HT1080 (cell line): ENCODE results near the gene MRE11. TPM values are rescaled to one million over a fixed set of nuclear protein-coding genes. Genes with fewer than 3 reads are reported as not detected.

Experiments used
- DNase-seq: peaks from one replicate; pipeline ENCODE4 v3.0.0-alpha.2; 2015; ENCODE audit warnings: low read depth
- polyA plus RNA-seq, 2 experiments: library from polyadenylated mRNA; depleted of rRNA; stranded (reverse); fragments of >200 nt; gene quantifications; 2 replicates each; pipeline ENCODE4 v1.2.3, GENCODE V29; 2015
- total RNA-seq: library from RNA; depleted of rRNA; stranded (reverse); fragments of >200 nt; shearing (Covaris generic); gene quantifications from 2 replicates; pipeline ENCODE4 v1.2.3, GENCODE V29; 2014; rRNA removed

The MRE11 gene
- 14.9 and 19.3 TPM in 2 replicates for total RNA-seq
- 15.3 and 19.5 TPM in 2 replicates for polyA plus RNA-seq (2015; cell fraction: cytosol; rRNA removed)
- polyA plus RNA-seq (2015; cell fraction: nucleus; rRNA removed), result 72.0 and 83.5 TPM in 2 replicates

DNA sequence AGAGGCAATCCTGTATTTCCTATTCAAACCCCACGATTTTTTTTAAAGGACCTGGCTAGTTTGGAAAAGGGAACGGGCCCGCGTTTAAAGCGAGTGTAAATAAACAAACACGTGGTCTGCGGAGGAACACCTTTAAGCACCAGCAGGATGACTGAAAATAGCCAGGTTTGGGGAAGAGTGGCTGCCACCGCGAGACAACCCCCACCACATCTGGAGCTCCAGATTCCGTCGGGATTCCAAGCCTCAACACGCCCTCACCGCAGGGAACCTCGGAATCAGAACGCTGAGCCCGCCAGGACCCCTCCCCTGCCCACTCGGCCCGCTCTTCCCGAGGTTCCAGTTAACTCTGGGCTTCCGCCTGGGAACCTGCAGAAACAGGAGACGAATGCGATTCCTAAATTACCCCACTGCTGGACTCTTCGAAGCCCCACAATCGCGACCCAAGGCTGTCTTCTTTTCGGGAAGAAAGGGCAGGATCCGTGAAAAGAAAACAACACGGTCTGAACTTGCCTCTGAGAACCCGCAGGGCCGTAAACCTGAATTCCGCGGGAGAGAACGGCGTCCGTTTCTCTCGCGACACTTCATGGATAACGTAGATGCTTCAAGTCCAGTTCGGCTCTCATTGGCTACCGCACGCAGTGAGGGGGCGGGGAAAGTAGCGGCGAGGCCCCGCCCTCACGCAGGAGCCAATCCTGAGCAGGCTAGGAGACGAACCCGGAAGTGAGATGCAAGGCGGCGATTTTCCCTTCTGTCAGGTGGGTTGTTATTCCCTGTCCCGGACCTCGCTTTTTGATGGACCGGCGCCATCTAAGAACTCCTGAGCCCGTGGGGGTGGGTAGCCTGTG lies at the start of gene MRE11, which contains the start of gene ANKRD49:
Gene MRE11 (minus strand): TSS at position 564 of the 845 bp plus-strand sequence. CDS start 1,043 bp downstream, outside the sequence.
Gene ANKRD49 (plus strand): TSS at position 704 of the 845 bp plus-strand sequence. CDS start 2,710 bp downstream, outside the sequence.
- DNase-seq, result peak; percentile 97

DNA sequence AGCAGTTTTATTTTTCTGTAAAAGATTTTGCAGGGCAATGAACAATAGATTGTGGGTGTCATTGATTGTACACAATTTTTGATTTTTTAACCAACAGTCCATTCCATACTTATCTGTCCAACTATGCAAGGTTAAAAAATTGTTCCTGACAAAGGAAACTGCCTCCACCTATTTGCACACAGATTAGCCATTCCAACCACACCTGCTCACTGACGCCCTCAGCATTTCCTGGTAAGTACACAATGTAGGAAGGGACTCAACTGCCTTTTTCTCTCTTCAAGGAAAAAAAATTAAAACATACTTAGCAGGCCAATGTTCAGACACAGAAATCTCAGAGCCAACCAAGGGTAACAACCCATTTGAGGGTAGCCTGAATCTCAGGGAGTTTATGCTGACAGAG lies 45.8 kb upstream of the MRE11 start:
- no peak for DNase-seq

DNA sequence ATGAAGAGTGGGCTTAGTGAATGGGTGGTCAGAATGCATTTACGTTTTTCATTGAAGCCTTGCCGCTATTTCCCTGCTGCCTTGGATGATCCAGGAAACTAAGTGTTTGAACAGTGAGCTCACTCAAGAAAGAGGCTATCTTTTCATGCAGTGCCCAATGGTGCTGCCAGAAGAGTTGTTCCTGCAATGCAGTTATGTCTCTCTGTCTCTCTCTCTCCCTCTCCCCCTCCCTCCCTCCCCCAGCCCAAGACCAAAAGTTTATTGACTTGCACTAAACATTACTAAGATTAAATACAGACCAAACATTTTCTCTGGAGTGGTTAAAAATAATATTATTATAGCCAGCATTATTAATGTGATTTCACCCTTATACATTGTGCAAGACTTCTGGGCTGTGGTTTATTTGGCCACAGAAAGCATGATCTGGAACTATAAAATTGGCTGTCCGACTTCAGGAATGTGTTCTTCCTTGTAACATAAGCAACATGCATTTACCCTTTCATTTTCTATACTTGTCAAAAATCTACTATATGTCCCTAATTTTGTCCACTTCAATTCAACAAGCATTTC lies 43.5 kb upstream of the MRE11 start:
- no peak for DNase-seq

- DNase-seq, result no peak
Observed at GRCh38 chr11:94536386-94536785, 42.7 kb upstream of the MRE11 start.

DNA sequence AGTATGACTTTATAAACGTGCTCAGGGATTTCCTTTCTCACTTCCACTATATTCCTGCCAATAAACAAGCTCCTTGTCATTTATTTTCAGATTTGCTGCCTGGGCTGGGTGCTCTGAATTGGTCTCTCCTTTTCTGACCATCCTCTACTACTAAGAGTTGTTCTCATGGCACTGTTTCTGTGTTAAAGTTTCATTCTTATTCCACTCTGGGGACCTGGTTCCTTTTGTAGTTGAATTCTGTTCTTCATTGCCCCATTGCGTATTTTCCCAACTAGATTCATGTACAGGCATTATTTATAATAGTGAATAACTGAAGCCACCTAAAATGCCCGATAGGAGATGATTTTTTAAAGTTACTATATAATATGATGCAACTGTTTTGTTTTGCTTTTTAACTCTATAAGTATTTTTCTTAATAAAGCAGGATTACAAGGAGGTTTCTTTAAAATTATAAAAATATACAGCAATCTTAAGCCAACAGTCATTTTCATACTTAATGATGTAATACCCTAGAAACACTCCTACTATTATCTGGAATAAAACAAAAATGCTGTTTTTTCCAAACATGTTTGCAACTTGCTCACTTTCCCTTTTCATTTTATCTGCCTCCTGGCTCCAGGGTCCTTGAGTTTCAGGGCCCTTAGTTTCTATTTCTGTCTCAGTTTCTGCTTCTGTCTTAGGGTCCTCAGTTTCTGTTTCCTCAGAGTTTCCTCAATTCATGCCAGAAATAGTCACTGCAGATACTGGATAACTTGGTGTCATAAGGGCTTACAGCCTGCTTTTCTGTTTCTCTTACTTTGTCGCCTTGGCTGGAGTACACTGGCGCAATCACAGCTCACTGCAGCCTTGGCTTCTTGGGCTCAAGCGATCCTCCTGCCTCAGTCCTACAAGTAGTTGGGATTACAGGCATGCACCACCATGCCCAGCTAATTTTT lies 40.3 kb upstream of the MRE11 start:
- no peak for DNase-seq

DNA sequence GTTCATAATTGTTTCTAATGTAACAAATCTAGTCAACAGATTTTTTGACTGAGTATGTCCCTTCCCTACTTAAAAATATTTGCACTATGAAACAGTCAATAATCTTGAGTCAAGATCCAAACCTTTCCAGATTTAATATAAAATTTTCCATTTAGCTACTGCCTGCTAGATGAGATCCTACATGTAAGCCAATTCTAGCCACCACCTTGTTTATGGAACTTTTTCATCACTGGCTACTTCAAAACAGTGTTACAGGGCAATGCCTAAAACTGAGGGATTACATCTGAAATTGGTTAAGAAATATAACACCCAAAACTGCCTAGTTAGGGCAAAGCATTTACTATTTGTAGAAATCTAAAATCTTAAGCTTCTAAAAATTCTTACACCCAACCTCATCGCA lies 39.6 kb upstream of the MRE11 start:
- DNase-seq, result no peak

- DNase-seq, result no peak
Observed at GRCh38 chr11:94532211-94532610, 38.6 kb upstream of the MRE11 start.

- peak; percentile 30 for DNase-seq
Observed at GRCh38 chr11:94528551-94528950, 34.9 kb upstream of the MRE11 start.

DNA sequence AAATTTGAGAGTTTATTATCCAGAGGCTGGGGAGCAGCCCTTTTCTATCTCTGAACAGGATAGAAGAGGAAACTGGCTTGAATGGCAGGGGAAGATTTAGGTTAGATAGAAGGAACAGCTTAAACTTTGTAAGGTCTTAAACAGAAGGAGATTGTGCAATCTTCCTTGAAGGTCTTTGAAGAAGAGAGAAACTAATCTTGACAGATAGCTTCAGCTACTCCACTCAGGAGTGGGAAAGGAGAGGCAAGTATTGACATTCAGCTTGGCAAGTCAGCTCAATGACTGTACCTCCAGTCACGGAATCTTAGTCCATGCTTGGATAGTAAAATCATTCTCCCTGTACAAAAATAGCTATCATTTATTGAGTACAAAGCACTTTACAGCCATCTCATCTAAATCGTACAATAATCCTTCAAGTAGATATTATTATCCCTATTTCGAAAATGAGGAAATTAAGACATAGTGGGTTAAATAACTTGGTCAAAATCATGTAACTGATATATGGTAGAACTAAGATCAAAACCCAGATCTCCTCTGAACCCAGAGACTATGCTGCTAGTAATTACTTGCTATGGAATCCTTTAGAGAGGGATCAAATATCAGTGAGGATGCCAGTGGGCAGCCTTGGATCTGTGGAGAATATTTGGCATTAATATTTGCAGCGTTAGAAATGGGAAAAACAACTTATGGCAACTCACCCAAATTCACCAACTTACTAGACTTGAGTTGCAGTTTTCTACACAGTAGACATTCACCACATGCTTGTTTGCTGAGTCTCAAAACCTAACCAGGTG lies 33.2 kb upstream of the MRE11 start:
- DNase-seq, result no peak

GRCh38 chr11:94525546-94526324 lies 32.1 kb upstream of the MRE11 start:
- peak; percentile 48 for DNase-seq

DNA sequence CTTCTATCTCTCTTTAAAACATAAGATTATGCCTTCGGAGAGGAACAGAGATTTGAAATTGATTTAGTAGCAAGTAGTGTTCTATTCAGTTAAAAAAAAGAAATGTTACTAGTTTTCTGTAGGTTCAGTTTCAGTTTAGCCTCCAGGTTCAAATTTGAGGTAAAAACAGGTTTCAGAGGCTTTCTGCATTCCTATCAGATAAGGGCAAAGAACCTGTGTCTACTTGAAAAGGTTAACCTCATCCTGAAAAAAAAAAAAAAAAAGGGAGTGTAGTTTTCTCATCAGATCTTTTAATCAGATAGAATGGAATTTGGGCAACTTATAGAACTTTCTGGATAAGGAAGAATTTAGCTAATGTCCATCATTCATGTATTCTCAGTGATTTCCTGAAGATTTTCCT lies 30.7 kb upstream of the MRE11 start:
- no peak for DNase-seq

DNA sequence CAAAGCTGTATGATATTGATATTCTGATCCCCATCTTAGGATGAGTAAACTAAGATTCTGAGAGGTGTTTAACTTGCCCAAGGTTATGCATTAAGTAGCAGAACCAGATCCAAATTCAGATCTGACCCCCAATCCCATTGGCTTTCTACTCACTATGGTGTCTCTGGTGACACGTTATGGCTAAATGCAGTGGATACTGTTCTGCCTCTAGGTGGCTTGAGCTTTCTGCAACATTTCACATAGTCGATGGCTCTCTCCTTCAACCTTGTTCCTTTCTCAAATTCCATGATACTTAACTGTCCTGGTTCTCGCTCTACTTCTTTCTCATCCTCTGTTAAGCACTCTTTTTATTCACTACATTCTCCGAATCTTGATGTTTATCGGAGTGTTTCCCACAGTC lies 28.0 kb upstream of the MRE11 start:
- no peak for DNase-seq

DNA sequence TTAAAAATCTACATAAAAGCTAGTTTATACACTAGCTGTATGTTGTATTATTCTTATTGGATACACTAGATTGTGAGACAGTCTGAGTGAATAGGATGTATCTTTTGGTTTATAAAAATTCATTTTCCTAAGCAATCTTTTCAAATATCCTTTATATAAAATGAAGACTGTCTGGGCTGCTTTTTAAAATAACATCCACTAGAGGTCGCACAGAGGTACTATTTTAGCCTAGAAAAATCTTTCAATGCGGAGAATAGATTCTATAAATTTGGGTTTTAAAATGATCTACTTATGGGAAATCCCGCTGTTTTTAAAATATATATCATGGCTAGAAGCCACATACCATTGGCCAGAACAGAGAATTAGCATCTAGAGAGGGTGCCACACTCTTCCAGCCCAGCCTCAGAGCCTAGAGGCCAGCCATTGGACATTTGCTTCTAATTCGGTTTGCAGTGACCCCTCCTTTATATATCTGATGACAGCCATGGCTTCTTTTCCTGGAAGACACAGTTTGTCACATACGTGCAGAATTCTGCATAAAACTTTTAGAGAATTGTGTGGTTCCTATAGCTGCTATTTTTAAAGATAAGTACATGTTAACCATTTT lies 25.9 kb upstream of the MRE11 start:
- DNase-seq, result no peak

GRCh38 chr11:94518300-94518699 lies 24.7 kb upstream of the MRE11 start:
- DNase-seq, result no peak

DNA sequence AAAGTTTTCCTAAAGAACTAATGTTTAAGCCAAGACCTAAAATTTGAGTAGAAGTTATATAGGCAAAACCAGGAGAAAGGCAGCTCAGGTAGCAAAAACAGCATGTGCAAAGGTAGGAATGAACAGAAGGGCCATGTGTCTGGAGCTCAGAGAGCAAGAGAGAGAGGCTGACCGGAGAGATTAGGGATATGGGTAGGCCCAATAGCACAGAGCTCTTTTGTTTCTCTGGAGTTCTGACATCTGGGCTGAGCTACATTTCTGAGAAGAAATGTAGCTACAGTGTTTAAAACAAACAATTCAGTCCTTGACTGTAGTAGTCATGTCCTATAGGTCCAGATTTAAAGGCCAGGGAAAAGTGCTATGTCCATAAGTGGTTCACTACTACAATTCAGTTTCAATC lies 23.1 kb upstream of the MRE11 start:
- DNase-seq, result no peak

DNA sequence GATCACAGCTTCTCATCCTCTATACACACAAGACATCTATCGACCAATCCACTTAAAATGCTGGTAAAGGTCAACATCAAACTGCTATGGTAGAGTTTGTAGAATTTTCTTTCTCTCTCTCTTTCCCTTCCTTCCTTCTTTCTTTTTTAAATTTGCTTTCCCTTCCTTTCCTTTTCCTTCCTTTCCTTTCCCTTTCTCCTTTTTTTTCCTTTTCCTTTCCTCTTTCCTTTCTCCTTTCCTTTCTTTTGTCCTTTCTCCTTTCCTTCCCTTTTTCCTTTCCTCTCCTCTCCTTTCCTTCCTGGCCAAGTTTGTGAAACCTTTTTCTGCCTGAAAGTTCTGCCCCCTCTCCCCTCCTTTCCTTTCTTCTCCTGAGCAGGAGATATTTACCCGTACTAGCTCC lies 21.8 kb upstream of the MRE11 start:
- DNase-seq, result no peak

DNA sequence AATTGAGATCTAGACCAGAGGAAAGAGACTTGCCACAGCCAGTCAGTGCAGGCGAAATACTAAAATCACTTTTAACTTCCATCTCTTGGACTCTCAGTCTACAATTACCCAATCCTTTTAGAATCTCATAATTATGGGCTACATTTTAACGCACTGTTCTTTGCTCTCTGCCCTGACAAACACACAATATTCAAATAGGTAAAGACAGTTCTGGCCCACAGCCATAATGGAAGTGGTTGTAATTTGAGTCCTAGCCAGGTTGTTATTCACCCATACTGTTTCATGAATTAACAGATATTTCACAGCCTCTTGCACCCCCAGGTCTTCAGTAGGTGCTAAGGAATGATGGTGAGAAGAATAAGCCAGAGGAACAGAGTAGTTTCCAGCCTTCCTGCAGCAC lies 19.4 kb upstream of the MRE11 start:
- DNase-seq, result peak; percentile 48

DNA sequence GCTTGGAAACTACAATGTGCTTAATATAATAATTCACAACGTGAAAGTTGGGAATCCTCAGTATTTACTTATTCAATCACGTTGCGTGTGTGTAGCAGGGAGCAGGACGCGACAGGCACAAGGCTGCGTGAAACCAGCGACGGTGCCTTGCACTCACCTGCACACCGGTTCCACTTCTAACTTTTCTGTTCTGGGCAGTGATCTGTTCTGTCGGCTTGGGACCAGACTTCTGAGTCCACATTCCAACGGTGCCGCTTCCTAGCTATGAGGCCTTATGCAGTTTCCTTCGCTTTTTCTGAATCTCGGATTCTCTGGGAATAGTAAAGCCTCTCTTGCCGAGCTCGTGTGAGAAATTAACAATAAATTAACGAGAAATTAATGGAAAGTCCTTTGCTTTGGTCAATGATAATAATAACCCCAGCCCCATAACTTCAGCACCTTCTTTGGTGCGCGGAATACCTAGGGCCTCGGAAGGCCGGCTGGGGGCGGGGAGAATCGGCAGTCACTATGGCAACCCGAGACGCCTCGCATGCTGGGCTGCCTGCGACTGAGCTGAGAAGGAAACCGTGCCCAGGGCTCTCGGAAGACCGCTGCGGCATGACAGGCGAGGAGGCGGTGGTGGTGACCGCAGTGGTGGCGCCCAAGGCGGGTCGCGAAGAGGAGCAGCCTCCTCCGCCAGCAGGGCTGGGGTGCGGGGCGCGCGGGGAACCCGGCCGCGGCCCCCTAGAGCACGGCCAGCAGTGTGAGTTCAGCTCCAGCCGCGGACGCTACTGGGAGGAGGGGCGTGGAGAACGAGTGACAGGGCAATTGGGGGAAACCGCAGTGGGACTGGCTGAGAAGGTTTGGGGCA lies 18.5 kb upstream of the MRE11 start, which contains the start of gene C11orf97:
Gene C11orf97 (plus strand): TSS at position 530 of the 850 bp plus-strand sequence. CDS start 68 bp downstream, at position 598.
- DNase-seq, result no peak
